Myocyte (in vitro differentiated cells): ENCODE data around the gene ITM2C. TPM values are rescaled to one million over a fixed set of nuclear protein-coding genes. Genes with fewer than 3 reads are reported as not detected.

Experiments
- DNase-seq: peaks from one replicate; pipeline ENCODE4 v3.0.0-alpha.2; 2012; ENCODE audit warnings: low read depth
- total RNA-seq: library from RNA; depleted of rRNA; stranded (reverse); fragments of >200 nt; gene quantifications from 2 replicates; pipeline ENCODE4 v1.2.3, GENCODE V29; 2014

Gene ITM2C
- total RNA-seq, 1 donor from 2014 or later = 203 TPM

- no peak for DNase-seq
Observed at GRCh38 chr2:230850358-230850658, 14.4 kb upstream of the ITM2C start.

GRCh38 chr2:230852113-230852512 lies 12.6 kb upstream of the ITM2C start:
- DNase-seq = no peak

- no peak for DNase-seq
Observed at GRCh38 chr2:230861552-230862255, 3.0 kb upstream of the ITM2C start.

- no peak for DNase-seq
Observed at GRCh38 chr2:230862292-230862691, 2.5 kb upstream of the ITM2C start.

GRCh38 chr2:230863031-230863430 lies 1.7 kb upstream of the ITM2C start:
- DNase-seq = no peak

GRCh38 chr2:230863442-230864121 lies 1.2 kb upstream of the ITM2C start:
- no peak for DNase-seq

GRCh38 chr2:230864122-230864604 lies 579 bp upstream of the ITM2C start:
- no peak for DNase-seq

GRCh38 chr2:230865307-230865765 lies 594 bp downstream of the ITM2C start:
- DNase-seq = no peak

- DNase-seq = no peak
Observed at GRCh38 chr2:230865766-230866755, 1.3 kb downstream of the ITM2C start.

GRCh38 chr2:230866756-230867523 lies 2.2 kb downstream of the ITM2C start:
- DNase-seq = peak; percentile 45

- no peak for DNase-seq
Observed at GRCh38 chr2:230868161-230868946, 3.6 kb downstream of the ITM2C start.

- no peak for DNase-seq
Observed at GRCh38 chr2:230868947-230869913, 4.5 kb downstream of the ITM2C start.

- DNase-seq = no peak
Observed at GRCh38 chr2:230869914-230870543, 5.3 kb downstream of the ITM2C start.

- DNase-seq = peak; percentile 81
Observed at GRCh38 chr2:230870544-230871360, 6.0 kb downstream of the ITM2C start.

- DNase-seq = peak; percentile 88
Observed at GRCh38 chr2:230871361-230872150, 6.8 kb downstream of the ITM2C start.

- no peak for DNase-seq
Observed at GRCh38 chr2:230872151-230872967, 7.6 kb downstream of the ITM2C start.
